Articular chondrocyte of knee joint (primary cell): ENCODE data around the gene SERPING1. TPM values are rescaled to one million over a fixed set of nuclear protein-coding genes. Genes with fewer than 3 reads are reported as not detected.

Experiments used
- small RNA-seq: library from RNA; depleted of rRNA; stranded (forward); fragments of <200 nt; gene quantifications from one replicate; pipeline ENCODE3, GENCODE V24; 2012
- total RNA-seq: library from RNA; depleted of rRNA; stranded (reverse); fragments of >200 nt; gene quantifications from 2 replicates; pipeline ENCODE4 v1.2.3, GENCODE V29; 2012

The SERPING1 gene
- total RNA-seq: 19.6 and 31.0 TPM in 2 replicates

DNA sequence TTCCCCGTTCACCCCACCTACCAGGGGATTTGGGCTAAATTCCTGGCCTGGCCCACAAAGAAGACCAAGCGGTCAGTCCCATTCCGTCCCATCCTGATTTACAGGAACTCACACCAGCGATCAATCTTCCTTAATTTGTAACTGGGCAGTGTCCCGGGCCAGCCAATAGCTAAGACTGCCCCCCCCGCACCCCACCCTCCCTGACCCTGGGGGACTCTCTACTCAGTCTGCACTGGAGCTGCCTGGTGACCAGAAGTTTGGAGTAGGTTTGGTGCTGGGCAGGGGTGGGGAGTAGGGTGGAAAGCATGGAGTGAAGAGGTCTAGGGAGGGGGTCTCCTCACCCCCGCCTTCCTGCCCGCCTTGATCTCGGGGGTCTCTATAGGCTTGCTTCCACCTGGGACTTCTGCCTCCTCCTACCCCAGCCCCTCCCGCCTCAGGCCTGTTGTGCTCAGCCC is at the start of gene SERPING1:
TSS of gene SERPING1 (plus strand) at position 225 of the 455 bp plus-strand sequence. CDS start 586 bp downstream, outside the sequence.

DNA sequence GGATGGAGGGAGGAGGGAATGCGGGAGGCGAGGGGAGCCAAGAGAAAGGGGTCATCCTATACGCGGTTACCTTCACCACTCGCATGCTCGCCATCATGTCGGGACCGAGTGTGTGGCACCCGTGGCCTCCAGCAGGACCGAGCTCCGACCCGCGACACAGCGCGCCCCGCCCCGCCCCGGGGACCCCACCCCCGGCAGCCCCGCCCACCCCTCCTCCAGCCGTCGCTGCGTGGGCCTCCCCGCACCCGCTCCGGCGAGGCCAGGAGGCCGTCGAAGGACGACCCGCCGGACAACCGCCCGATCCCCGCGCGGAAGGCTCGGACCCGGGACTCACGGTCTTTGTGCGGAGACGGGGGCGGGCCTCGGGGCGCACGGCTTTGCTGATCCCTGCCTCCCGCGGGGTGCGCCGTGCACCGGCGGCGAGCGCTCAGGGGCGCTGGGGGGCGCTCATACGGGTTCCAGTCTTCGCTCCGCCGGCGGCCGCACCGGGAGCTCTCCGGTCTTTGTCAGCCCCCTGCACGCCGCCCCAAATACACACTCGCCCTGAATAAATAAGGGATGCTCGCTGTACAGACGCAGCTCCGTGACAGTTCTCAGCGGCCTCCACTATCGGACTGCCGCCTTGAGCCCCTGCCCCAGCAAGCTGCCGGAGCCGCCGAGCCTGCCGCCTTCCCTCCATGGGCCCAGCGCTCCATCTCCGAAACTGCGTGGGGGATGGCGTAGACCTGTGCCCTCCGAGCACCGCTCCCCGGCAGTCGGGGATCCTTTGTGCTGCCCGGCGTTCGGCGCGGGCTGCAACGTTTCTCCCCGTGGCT is 29.8 kb upstream of the SERPING1 start, which contains the start of gene UBE2L6:
TSS of gene UBE2L6 (minus strand) at position 158 of the 815 bp plus-strand sequence. CDS start at position 97, 61 bp downstream.

DNA sequence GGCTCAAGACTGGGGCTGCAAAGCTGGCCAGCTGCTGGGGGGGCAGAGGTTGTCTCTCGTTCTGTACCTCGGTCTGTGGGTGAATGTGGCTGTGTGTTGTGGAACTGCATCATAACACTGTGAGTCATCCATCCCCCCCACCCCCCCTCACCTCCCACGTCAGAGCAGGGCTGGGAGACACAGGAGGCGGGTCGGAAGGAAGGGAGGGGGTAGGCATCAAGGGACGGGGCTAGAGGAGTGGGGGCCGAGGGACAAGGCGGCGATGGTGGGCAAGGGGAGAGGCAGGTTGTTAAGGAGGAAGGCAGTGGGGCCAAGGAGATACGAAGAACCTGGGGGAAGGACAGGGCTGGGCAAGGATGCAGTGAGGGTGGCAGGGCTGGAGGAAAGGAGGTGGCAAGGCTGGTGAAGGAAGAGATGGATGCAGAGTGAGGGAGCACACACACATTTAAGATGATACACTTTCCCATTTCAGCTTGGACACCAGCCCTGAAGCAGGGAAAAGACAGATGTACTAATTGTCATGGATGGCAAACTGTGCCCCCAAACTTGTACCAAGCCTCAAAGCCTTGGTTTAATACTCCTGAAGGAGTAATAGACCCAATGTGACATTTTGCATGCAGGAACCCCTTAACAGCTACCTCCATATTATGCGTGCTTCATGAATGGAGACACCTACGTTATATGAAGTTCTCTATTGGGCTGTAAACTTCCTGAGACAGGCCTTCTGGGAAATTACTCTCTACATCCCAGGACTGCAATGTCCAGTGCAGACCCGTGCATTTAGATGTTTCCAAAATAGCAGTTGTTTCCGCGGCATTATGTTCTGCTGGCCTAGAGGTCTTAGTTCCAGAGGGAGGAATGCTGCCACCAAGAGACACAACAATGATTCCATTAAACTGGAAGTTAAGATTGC is 52.6 kb downstream of the SERPING1 start, which contains the start of gene YPEL4:
TSS of gene YPEL4 (minus strand) at position 87 of the 913 bp plus-strand sequence. CDS start 2,805 bp downstream, outside the sequence.

DNA sequence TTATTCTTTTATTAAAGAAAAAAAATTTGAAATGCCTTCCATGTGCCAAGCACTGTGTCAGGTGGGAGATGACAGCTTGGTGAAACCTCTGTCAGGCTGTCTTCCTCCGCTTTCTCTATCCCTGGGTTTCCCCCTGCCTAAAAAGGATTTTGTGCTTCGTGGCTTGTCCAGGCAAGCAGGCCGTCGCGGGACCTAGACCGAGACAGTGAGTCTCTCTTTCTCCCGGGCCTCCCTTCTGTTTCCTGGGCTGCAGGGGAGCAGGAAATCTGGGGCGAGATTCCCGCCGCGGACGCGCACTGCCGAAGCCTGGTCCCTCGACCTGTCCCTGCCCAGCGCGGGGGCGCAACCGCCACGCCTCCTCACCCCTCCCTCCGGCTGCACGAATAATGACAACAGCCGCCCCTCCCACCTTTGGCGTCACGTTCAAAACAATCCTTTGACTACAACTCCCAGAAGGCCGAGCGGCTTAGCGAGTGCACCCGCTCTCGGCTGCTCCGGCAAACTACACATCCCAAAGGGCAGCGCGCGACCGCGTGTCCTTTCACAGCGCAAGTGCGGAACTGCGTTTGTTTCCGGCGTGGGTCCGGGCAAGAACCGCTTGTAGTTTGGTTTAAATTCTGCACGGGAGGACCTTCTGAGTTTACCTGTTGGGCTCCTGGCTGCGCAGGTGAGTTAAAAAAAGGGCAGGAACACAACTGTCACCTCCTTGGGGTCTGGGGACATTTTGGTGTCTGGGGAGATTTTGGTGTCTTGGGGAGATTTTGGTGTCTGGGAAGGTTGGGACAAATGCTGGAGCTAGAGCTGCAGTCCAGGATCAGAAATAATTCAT is 59.9 kb downstream of the SERPING1 start, which contains the start of gene CLP1:
TSS of gene CLP1 (plus strand) at position 569 of the 829 bp plus-strand sequence. CDS start 1,715 bp downstream, outside the sequence.

Small RNA genes lying within 50 kb of the gene (small RNA-seq; reads per million reads assigned to genes)
- 5,035 reads per million, percentile 100 among the genes with 10 or more reads in this experiment for gene MIR130A

Other genes starting within 250 kb of the SERPING1 start
- gene PRG3, start 216.5 kb upstream of the SERPING1 start, total RNA-seq: not detected in 2 replicates
- 0.11 TPM in 1 of 2 replicates, not detected in the other for gene PRG2, start 207.0 kb upstream of the SERPING1 start, total RNA-seq
- gene SLC43A3, start 170.6 kb upstream of the SERPING1 start, total RNA-seq: 58.8 and 125 TPM in 2 replicates
- gene RTN4RL2, start 137.2 kb upstream of the SERPING1 start, total RNA-seq: 0.39 TPM in 1 of 2 replicates, not detected in the other
- 12.0 and 14.5 TPM in 2 replicates for gene SLC43A1, start 82.0 kb upstream of the SERPING1 start, total RNA-seq
- 22.7 and 34.0 TPM in 2 replicates for gene TIMM10, start 66.9 kb upstream of the SERPING1 start, total RNA-seq
- gene SMTNL1, start 60.1 kb upstream of the SERPING1 start, total RNA-seq: not detected in 2 replicates
- gene UBE2L6, start 30.0 kb upstream of the SERPING1 start, total RNA-seq: 49.2 and 49.5 TPM in 2 replicates
- 0.26 and 0.65 TPM in 2 replicates for gene YPEL4, start 52.2 kb downstream of the SERPING1 start, total RNA-seq
- gene CLP1, start 60.1 kb downstream of the SERPING1 start, total RNA-seq: 11.4 and 12.8 TPM in 2 replicates
- 42.3 and 44.3 TPM in 2 replicates for gene ZDHHC5, start 70.4 kb downstream of the SERPING1 start, total RNA-seq
- 13.7 and 15.4 TPM in 2 replicates for gene MED19, start 114.5 kb downstream of the SERPING1 start, total RNA-seq
- gene TMX2, start 114.9 kb downstream of the SERPING1 start, total RNA-seq: 52.7 and 53.2 TPM in 2 replicates
- gene SELENOH, start 143.8 kb downstream of the SERPING1 start, total RNA-seq: 59.8 and 69.5 TPM in 2 replicates
- gene BTBD18, start 154.1 kb downstream of the SERPING1 start, total RNA-seq: not detected in 2 replicates
- gene CTNND1, start 164.1 kb downstream of the SERPING1 start, total RNA-seq: 121 and 135 TPM in 2 replicates